ENCODE data around the gene NPAS1. TPM values are rescaled to one million over a fixed set of nuclear protein-coding genes. Genes with fewer than 3 reads are reported as not detected.

NPAS1 gene
- total and polyA plus RNA-seq, 9 donors = 0.31 to 7.1 (median 2.1) TPM

DNA sequence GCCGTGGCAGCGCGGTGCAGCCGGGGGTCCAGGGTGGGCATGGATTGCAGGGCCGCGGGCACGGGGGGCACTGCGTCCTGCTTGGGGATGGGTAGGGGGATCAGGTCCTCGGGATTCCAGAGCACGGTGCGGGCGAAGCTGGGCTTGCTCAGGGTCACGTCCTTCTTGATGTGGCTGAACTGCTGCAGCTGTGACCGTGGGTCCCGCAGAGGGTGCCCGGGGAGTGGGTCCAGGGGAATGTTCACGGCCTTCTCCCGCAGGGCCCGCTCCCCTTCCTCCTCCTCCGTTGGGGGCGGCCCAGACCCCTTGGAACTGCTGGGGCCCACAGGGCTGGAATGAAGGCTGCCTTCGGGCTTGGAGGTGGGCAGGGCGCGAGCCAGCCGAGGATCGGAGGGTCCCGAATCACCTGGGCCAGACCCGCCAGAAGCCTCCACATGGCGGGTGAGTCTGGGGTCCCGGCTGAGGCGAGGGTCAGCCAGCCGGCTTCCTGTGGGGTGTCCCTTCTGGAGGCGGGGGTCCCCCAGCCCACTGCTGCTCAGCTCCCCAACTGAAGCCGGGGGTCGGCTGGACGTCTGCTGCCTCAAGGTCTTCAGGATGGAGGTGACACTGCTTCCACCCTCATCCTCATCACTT lies 47.7 kb downstream of the NPAS1 start:
- Histone ChIP-seq H3K4me1 (ENCODE audit: control insufficient read depth, insufficient read depth, low read length) (no peaks in the 10 kb centered on the region), H3K36me3 (ENCODE audit: control insufficient read depth, insufficient read depth, low read length) (peaks cover 87% of the 10 kb centered on the region), H3K4me3 (ENCODE audit: low read length) (no peak overlapping the region), H3K9me3 (replicated peaks; ENCODE audit: control insufficient read depth, low read depth, low read length) (no peaks in the 10 kb centered on the region), H3K27ac (ENCODE audit: low read length) (no peak overlapping the region), H3K27me3 (ENCODE audit: control insufficient read depth, insufficient read depth, low read length) (no peaks in the 10 kb centered on the region)
- WGBS (ENCODE audit: insufficient coverage) = 91% methylated on average over 31 of the region's 36 CpGs
- no peak for DNase-seq

- no peak overlapping the region for H3K27ac ChIP-seq (ENCODE audit: low read length)
- H3K27me3 ChIP-seq (ENCODE audit: control insufficient read depth, insufficient read depth, low read length) = no peaks in the 10 kb centered on the region
- no peak for DNase-seq
- H3K4me1 ChIP-seq (ENCODE audit: control insufficient read depth, insufficient read depth, low read length) = no peaks in the 10 kb centered on the region
- H3K4me3 ChIP-seq (ENCODE audit: low read length) = no peak overlapping the region
- H3K9me3 ChIP-seq (replicated peaks; ENCODE audit: control insufficient read depth, low read depth, low read length) = no peaks in the 10 kb centered on the region
- 85% methylated on average over 8 of the region's 8 CpGs for WGBS (ENCODE audit: insufficient coverage)
- H3K36me3 ChIP-seq (ENCODE audit: control insufficient read depth, insufficient read depth, low read length) = peaks cover 91% of the 10 kb centered on the region
Observed at GRCh38 chr19:47068246-47068645, 48.6 kb downstream of the NPAS1 start.

- DNase-seq = no peak
- no peak overlapping the region for H3K27ac ChIP-seq (ENCODE audit: low read length)
- 86% methylated on average over 16 of the region's 18 CpGs for WGBS (ENCODE audit: insufficient coverage)
- no peak overlapping the region for H3K4me3 ChIP-seq (ENCODE audit: low read length)
- H3K9me3 ChIP-seq (replicated peaks; ENCODE audit: control insufficient read depth, low read depth, low read length) = no peaks in the 10 kb centered on the region
- no peaks in the 10 kb centered on the region for H3K4me1 ChIP-seq (ENCODE audit: control insufficient read depth, insufficient read depth, low read length)
- H3K36me3 ChIP-seq (ENCODE audit: control insufficient read depth, insufficient read depth, low read length) = peaks cover 92% of the 10 kb centered on the region
- no peaks in the 10 kb centered on the region for H3K27me3 ChIP-seq (ENCODE audit: control insufficient read depth, insufficient read depth, low read length)
Observed at GRCh38 chr19:47068876-47069406, 49.3 kb downstream of the NPAS1 start.

DNA sequence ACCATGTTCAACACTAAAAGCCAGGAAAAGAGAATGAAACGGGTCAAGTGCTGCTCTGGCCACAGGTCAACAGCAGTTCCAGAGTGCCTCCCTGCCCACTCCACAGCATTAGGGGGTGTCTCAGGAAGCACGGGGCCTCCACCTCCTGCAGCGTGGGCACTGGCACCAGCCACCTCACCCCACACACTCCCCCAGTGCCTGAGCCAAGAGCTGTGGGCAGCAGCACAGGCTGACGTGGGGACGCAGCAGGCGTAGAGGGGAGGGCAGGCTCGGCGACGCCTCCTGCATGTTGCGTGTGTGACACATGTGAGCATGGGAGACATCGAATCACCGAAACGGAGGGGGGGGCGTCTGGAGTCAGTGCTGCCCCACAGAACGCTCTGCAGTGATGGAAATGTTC lies 50.2 kb downstream of the NPAS1 start:
- H3K4me3 ChIP-seq (ENCODE audit: low read length) = no peak overlapping the region
- peaks cover 92% of the 10 kb centered on the region for H3K36me3 ChIP-seq (ENCODE audit: control insufficient read depth, insufficient read depth, low read length)
- whole genome bisulfite sequencing (ENCODE audit: insufficient coverage) = 79% methylated on average over 13 of the region's 15 CpGs
- H3K27ac ChIP-seq (ENCODE audit: low read length) = no peak overlapping the region
- H3K4me1 ChIP-seq (ENCODE audit: control insufficient read depth, insufficient read depth, low read length) = no peaks in the 10 kb centered on the region
- no peaks in the 10 kb centered on the region for H3K9me3 ChIP-seq (replicated peaks; ENCODE audit: control insufficient read depth, low read depth, low read length)
- DNase-seq = no peak
- H3K27me3 ChIP-seq (ENCODE audit: control insufficient read depth, insufficient read depth, low read length) = no peaks in the 10 kb centered on the region

DNA sequence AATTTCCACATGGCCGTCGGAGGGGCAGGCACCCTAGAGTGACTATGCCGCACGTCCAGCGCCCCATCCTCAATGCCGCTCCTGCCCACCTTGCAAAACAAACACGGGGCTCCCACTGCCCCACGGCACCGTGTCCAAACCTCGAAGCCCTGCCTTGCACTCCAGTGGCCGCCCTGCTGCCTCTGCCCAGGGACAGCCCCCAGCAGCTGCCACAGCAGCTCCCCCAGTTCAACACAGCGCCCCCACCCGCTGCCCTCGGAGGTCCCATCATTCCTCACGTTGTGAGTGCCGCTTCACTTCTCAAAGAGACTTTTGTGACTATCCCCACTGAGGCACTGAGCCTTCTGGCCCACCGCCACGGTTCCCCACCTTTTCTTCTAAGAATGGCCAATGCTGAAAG lies 51.1 kb downstream of the NPAS1 start:
- Histone ChIP-seq H3K4me3 (ENCODE audit: low read length) (no peak overlapping the region), H3K4me1 (ENCODE audit: control insufficient read depth, insufficient read depth, low read length) (no peaks in the 10 kb centered on the region), H3K9me3 (replicated peaks; ENCODE audit: control insufficient read depth, low read depth, low read length) (no peaks in the 10 kb centered on the region), H3K36me3 (ENCODE audit: control insufficient read depth, insufficient read depth, low read length) (peaks cover 91% of the 10 kb centered on the region), H3K27ac (ENCODE audit: low read length) (no peak overlapping the region), H3K27me3 (ENCODE audit: control insufficient read depth, insufficient read depth, low read length) (no peaks in the 10 kb centered on the region)
- WGBS (ENCODE audit: insufficient coverage) = 92% methylated on average over 16 of the region's 18 CpGs
- DNase-seq = no peak

DNA sequence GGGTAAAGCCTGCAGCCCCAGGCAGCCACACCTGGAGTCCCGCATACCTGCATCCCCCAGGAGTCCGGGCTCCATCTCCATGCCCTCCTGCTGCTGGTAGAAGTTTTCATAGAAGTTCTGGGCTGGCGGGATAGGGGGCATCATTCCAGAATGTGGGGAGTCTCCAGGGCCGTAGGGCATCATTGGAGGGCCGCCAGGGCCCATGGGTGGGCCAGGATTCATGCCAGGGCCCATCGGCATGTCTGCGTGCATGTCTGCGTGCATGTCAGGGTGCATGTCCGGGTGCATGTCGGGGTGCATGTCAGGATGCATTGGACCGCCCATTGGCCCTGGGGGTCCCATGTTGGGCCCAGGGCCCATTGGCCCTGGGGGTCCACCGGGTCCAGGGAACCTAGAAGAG lies 52.1 kb downstream of the NPAS1 start:
- whole genome bisulfite sequencing (ENCODE audit: insufficient coverage) = 92% methylated on average over 12 of the region's 12 CpGs
- Histone ChIP-seq H3K9me3 (replicated peaks; ENCODE audit: control insufficient read depth, low read depth, low read length) (no peaks in the 10 kb centered on the region), H3K27ac (ENCODE audit: low read length) (no peak overlapping the region), H3K4me3 (ENCODE audit: low read length) (no peak overlapping the region), H3K4me1 (ENCODE audit: control insufficient read depth, insufficient read depth, low read length) (no peaks in the 10 kb centered on the region), H3K27me3 (ENCODE audit: control insufficient read depth, insufficient read depth, low read length) (no peaks in the 10 kb centered on the region), H3K36me3 (ENCODE audit: control insufficient read depth, insufficient read depth, low read length) (peaks cover 90% of the 10 kb centered on the region)
- no peak for DNase-seq

- WGBS (ENCODE audit: insufficient coverage) = no CpG with 5 or more reads among the region's 17 CpGs
- no peaks in the 10 kb centered on the region for H3K9me3 ChIP-seq (replicated peaks; ENCODE audit: control insufficient read depth, low read depth, low read length)
- H3K4me3 ChIP-seq (ENCODE audit: low read length) = no peak overlapping the region
- DNase-seq = no peak
- no peaks in the 10 kb centered on the region for H3K4me1 ChIP-seq (ENCODE audit: control insufficient read depth, insufficient read depth, low read length)
- H3K36me3 ChIP-seq (ENCODE audit: control insufficient read depth, insufficient read depth, low read length) = peaks cover 90% of the 10 kb centered on the region
- no peaks in the 10 kb centered on the region for H3K27me3 ChIP-seq (ENCODE audit: control insufficient read depth, insufficient read depth, low read length)
- no peak overlapping the region for H3K27ac ChIP-seq (ENCODE audit: low read length)
Observed at GRCh38 chr19:47072323-47072722, 52.7 kb downstream of the NPAS1 start.

DNA sequence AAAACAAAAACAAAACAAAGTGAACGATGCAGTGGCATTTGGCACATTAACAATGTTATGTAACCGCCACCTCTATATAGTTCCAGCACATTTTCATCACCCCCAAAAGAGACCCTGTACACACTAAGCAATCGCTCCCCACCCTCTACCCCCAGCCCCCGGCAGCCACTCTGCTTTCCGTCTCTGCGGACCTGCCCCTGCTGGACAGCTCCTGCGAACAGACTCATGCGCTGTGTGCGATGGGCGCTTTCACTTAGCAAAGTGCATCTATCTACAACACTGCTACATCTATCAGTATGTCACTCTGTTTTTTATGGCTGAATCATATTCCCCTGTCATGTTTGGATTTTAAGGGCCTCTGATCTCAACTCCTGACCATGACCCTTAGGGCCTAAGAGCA lies 53.9 kb downstream of the NPAS1 start:
- Histone ChIP-seq H3K4me1 (ENCODE audit: control insufficient read depth, insufficient read depth, low read length) (no peaks in the 10 kb centered on the region), H3K27ac (ENCODE audit: low read length) (no peak overlapping the region), H3K36me3 (ENCODE audit: control insufficient read depth, insufficient read depth, low read length) (peaks cover 83% of the 10 kb centered on the region), H3K9me3 (replicated peaks; ENCODE audit: control insufficient read depth, low read depth, low read length) (no peaks in the 10 kb centered on the region), H3K4me3 (ENCODE audit: low read length) (no peak overlapping the region), H3K27me3 (ENCODE audit: control insufficient read depth, insufficient read depth, low read length) (no peaks in the 10 kb centered on the region)
- no peak for DNase-seq
- 91% methylated on average over 5 of the region's 10 CpGs for WGBS (ENCODE audit: insufficient coverage)

GRCh38 chr19:47074621-47075020 lies 55.0 kb downstream of the NPAS1 start:
- Histone ChIP-seq H3K4me3 (ENCODE audit: low read length) (no peak overlapping the region), H3K27ac (ENCODE audit: low read length) (no peak overlapping the region), H3K36me3 (ENCODE audit: control insufficient read depth, insufficient read depth, low read length) (peaks cover 78% of the 10 kb centered on the region), H3K9me3 (replicated peaks; ENCODE audit: control insufficient read depth, low read depth, low read length) (no peaks in the 10 kb centered on the region), H3K27me3 (ENCODE audit: control insufficient read depth, insufficient read depth, low read length) (no peaks in the 10 kb centered on the region), H3K4me1 (ENCODE audit: control insufficient read depth, insufficient read depth, low read length) (no peaks in the 10 kb centered on the region)
- WGBS (ENCODE audit: insufficient coverage) = 90% methylated on average over 9 of the region's 9 CpGs
- DNase-seq = no peak

DNA sequence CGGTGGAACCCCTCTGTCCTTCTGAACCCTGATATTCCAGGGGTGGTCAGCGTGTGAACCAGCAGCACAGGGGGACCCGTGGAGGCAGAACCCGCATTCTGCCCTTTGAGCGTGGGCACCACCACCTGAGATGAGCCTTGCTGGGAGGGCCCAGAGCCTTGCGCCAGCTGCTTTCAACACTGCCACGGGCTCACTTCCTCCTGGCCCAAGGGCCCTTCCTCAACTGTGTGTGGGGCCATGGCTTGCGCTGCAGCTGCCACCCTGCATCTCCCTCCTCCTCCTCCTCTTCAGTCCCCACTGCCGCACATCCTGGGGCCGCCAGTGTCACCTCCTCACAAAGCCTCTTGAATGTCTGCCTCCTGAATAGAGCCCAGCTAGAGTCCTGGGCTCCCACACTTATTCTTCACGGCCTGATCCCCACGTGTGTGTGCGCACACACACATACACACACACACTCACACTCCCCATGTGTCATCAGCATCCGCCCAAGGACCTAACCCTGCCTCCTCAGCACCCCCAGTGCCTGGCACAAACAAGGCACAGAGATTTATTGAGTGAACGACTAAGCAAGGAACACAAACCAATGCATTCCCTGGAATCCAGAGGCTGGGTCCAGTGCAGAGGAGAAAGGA lies 55.7 kb downstream of the NPAS1 start:
- WGBS (ENCODE audit: insufficient coverage) = 80% methylated on average over 12 of the region's 15 CpGs
- H3K9me3 ChIP-seq (replicated peaks; ENCODE audit: control insufficient read depth, low read depth, low read length) = no peaks in the 10 kb centered on the region
- no peak for DNase-seq
- H3K4me1 ChIP-seq (ENCODE audit: control insufficient read depth, insufficient read depth, low read length) = no peaks in the 10 kb centered on the region
- H3K36me3 ChIP-seq (ENCODE audit: control insufficient read depth, insufficient read depth, low read length) = peaks cover 78% of the 10 kb centered on the region
- no peak overlapping the region for H3K4me3 ChIP-seq (ENCODE audit: low read length)
- H3K27ac ChIP-seq (ENCODE audit: low read length) = no peak overlapping the region
- no peaks in the 10 kb centered on the region for H3K27me3 ChIP-seq (ENCODE audit: control insufficient read depth, insufficient read depth, low read length)
